A549 (cell line): ENCODE measurements around the gene CPLX1. TPM values are rescaled to one million over a fixed set of nuclear protein-coding genes. Genes with fewer than 3 reads are reported as not detected.

Experiments used
- ATAC-seq, 2 experiments: fragments of 200-7000 bp in 1 of 2; fragments of >200 bp in 1 of 2; cut with Nextera tagmentation in 1 of 2; cut with Tn5 transposase in 1 of 2; 3 replicates each; pipeline versions ENCODE4 v1.8.0 to v1.9.1; 2018 to 2020; ENCODE audit warnings: mild to moderate bottlenecking in 1 of 2, moderate library complexity in 1 of 2
- CTCF ChIA-PET: fragments of 300-600 bp; sonication (Branson Sonifier 250); formaldehyde crosslinking; extraction: SDS; loops from one replicate; lab custom pipeline; 2021; ENCODE audit warnings: antibody characterized with exemption, inconsistent platforms; lab: Yijun Ruan, JAX
- POLR2A ChIA-PET: fragments of 350-600 bp; formaldehyde crosslinking; extraction: SDS; loops from one replicate; lab custom pipeline; 2021; ENCODE audit warnings: antibody characterized with exemption, inconsistent platforms; lab: Yijun Ruan, JAX
- DNase-seq, 2 experiments: peaks; one replicate each; pipeline versions ENCODE4 v3.0.0 to v3.0.0-alpha.2; 2011 to 2016; ENCODE audit warnings: low read depth in 1 of 2, low spot score in 1 of 2
- FAIRE-seq: peaks from 2 replicates; lab custom pipeline; 2011; peaks lifted over from hg19 to GRCh38; lab: Jason Lieb, UNC
- H3K27ac ChIP-seq, 2 experiments: fragments of >200 bp; sonication (Bioruptor Twin); formaldehyde crosslinking; 3 replicates each; pipeline ENCODE4 v1.5.1; 2016 to 2017
- H3K4me1 ChIP-seq: fragments of >200 bp; sonication (Bioruptor Twin); formaldehyde crosslinking; 3 replicates; pipeline ENCODE4 v1.6.1; 2016
- H3K4me2 ChIP-seq: fragments of >200 bp; sonication (Bioruptor Twin); formaldehyde crosslinking; 3 replicates; pipeline ENCODE4 v1.6.1; 2016
- H3K4me3 ChIP-seq: fragments of >200 bp; sonication (Bioruptor Twin); formaldehyde crosslinking; 3 replicates; pipeline ENCODE4 v1.5.1; 2016
- H3K9me3 ChIP-seq: fragments of >200 bp; sonication (Bioruptor Twin); formaldehyde crosslinking; 3 replicates; pipeline ENCODE4 v1.6.1; 2016
- CBX8 ChIP-seq: fragments of 200-600 bp; sonication (generic); IDR thresholded peaks from 2 replicates; pipeline ENCODE4 v1.6.1; 2016
- CHD4 ChIP-seq: fragments of 200-600 bp; sonication (generic); IDR thresholded peaks from 2 replicates; pipeline ENCODE4 v1.6.1; 2016; ENCODE audit warnings: antibody characterized with exemption, mild to moderate bottlenecking, borderline replicate concordance
- EHMT2 ChIP-seq: fragments of 200-600 bp; sonication (generic); IDR thresholded peaks from 2 replicates; pipeline ENCODE4 v1.6.1; 2016; ENCODE audit warnings: antibody characterized with exemption, low read depth, mild to moderate bottlenecking, moderate library complexity
- EP300 ChIP-seq, 2 experiments: fragments of >200 bp; sonication (Bioruptor Twin); formaldehyde crosslinking; IDR thresholded peaks; 2 replicates in 1 of 2; 3 replicates in 1 of 2; pipeline ENCODE4 v1.6.1; 2016 to 2017
- FOSL2 ChIP-seq, 2 experiments: fragments of 450-650 bp in 1 of 2; fragments of >200 bp in 1 of 2; sonication (Bioruptor Twin) in 1 of 2; formaldehyde crosslinking; IDR thresholded peaks; 2 replicates each; pipeline versions ENCODE4 v1.5.0 to v1.6.1; 2016 to 2020; ENCODE audit warnings: mild to moderate bottlenecking in 1 of 2, moderate library complexity in 1 of 2
- FOXS1 ChIP-seq: fragments of 250-450 bp; sonication (Bioruptor Pico); IDR thresholded peaks from 2 replicates; pipeline ENCODE4 v1.5.0; 2020; ENCODE audit warnings: mild to moderate bottlenecking, moderate library complexity
- HEYL ChIP-seq: fragments of 250-450 bp; sonication (Bioruptor Pico); IDR thresholded peaks from 2 replicates; pipeline ENCODE4 v1.8.0; 2021; ENCODE audit warnings: mild to moderate bottlenecking, moderate library complexity
- HOXA7 ChIP-seq: fragments of 250-450 bp; sonication (Bioruptor Pico); IDR thresholded peaks from 2 replicates; pipeline ENCODE4 v1.5.0; 2020; ENCODE audit warnings: mild to moderate bottlenecking, moderate library complexity
- HOXB13 ChIP-seq: fragments of 250-450 bp; sonication (Bioruptor Pico); IDR thresholded peaks from 2 replicates; pipeline ENCODE4 v1.5.0; 2020; ENCODE audit warnings: low read depth, mild to moderate bottlenecking, moderate library complexity
- MYC ChIP-seq: IDR thresholded peaks from 2 replicates; pipeline ENCODE4 v1.6.1; 2012; ENCODE audit warnings: mild to moderate bottlenecking, inconsistent platforms, low read length, improper control_type of control experiment, borderline replicate concordance
- PHF8 ChIP-seq: fragments of 200-600 bp; sonication (generic); IDR thresholded peaks from 2 replicates; pipeline ENCODE4 v1.6.1; 2016; ENCODE audit warnings: low read depth, mild to moderate bottlenecking, antibody characterized with exemption, moderate library complexity, borderline replicate concordance
- POLR2AphosphoS2 ChIP-seq: conservative IDR thresholded peaks from 2 replicates; pipeline ENCODE4 v1.6.1; 2012; ENCODE audit warnings: low read length, improper control_type of control experiment, inconsistent platforms
- RARB ChIP-seq: fragments of 250-450 bp; sonication (Bioruptor Pico); IDR thresholded peaks from 2 replicates; pipeline ENCODE4 v1.8.0; 2021; ENCODE audit warnings: mild to moderate bottlenecking, moderate library complexity
- RCOR1 ChIP-seq: fragments of 150-350 bp; IDR thresholded peaks from 2 replicates; pipeline ENCODE4 v1.6.1; 2014; ENCODE audit warnings: antibody characterized with exemption, low read length, low read depth
- RNF2 ChIP-seq: fragments of 200-600 bp; sonication (generic); IDR thresholded peaks from 2 replicates; pipeline ENCODE4 v1.6.1; 2016; ENCODE audit warnings: low read depth, mild to moderate bottlenecking, antibody characterized with exemption, moderate library complexity, borderline replicate concordance
- TFCP2L1 ChIP-seq: fragments of 250-450 bp; sonication (Bioruptor Pico); IDR thresholded peaks from 2 replicates; pipeline ENCODE4 v1.5.0; 2021; ENCODE audit warnings: mild to moderate bottlenecking
- TP53 ChIP-seq: fragments of 250-450 bp; sonication (Bioruptor Pico); IDR thresholded peaks from 2 replicates; pipeline ENCODE4 v1.5.0; 2021; ENCODE audit warnings: mild to moderate bottlenecking, moderate library complexity
- USF2 ChIP-seq: fragments of 450-650 bp; IDR thresholded peaks from 2 replicates; pipeline ENCODE4 v1.6.1; 2014; ENCODE audit warnings: antibody characterized with exemption
- ZNF302 ChIP-seq: fragments of 250-450 bp; sonication (Bioruptor Pico); IDR thresholded peaks from 2 replicates; pipeline ENCODE4 v1.9.0; 2021; ENCODE audit warnings: inconsistent platforms, mild to moderate bottlenecking, moderate library complexity
- ZSCAN20 ChIP-seq: fragments of 250-450 bp; sonication (Bioruptor Pico); IDR thresholded peaks from 2 replicates; pipeline ENCODE4 v1.8.0; 2022; ENCODE audit warnings: mild to moderate bottlenecking, moderate library complexity
- WGBS: methylation state at CpG from one replicate; pipeline ENCODE4 v1.1.6; 2017; ENCODE audit errors: missing lambda C conversion rate; 5-methylcytosine and 5-hydroxymethylcytosine counted together
- polyA plus RNA-seq, 4 experiments: library from polyadenylated mRNA; depleted of rRNA in 3 of 4; stranded (reverse); fragments of >200 nt; fragmentation: RNase III in 1 of 4; extraction: RNeasy Plus Mini Kit Qiagen cat#74134 plus additional on column Dnase treatment in 1 of 4; gene quantifications; 2 replicates in 3 of 4; 3 replicates in 1 of 4; pipeline ENCODE4 v1.2.3, GENCODE V29; 2011 to 2017
- TF ChIP-seq, protein P1 (sequence below): fragments of >200 bp; sonication (Bioruptor Twin); formaldehyde crosslinking; IDR thresholded peaks from 2 replicates; pipeline ENCODE4 v1.6.1; 2016

Gene CPLX1
- polyA plus RNA-seq, 2 of the 4 experiments (the other 2 are of a cell fraction) = 0.19 to 0.57 TPM

GRCh38 chr4:857461-857860, 31.5 kb upstream of the CPLX1 start:
- no peaks in the 10 kb centered on the region for H3K9me3 ChIP-seq
- ATAC-seq = no peak
- CTCF ChIA-PET = interaction anchor here (0.6 to 1.1 kb wide), 3 partner anchors 9 to 106 kb away, joined by 3 to 4 read pairs (median 3); no protein-coding TSS in a partner anchor
- H3K4me2 ChIP-seq = no peak overlapping the region
- no peak for FAIRE-seq
- TF ChIP-seq HOXB13 (CRISPR knock-in tag) = no peak
- TF ChIP-seq USF2 = no peak
- H3K27ac ChIP-seq = no peak overlapping the region
- POLR2A ChIA-PET = no interaction called here
- no peaks in the 10 kb centered on the region for H3K4me1 ChIP-seq
- WGBS = 90% methylated on average over 11 of the region's 11 CpGs
- H3K4me3 ChIP-seq = no peak overlapping the region
- DNase-seq = no peak

- Histone ChIP-seq H3K4me3 (no peak overlapping the region), H3K4me2 (no peak overlapping the region), H3K27ac (no peak overlapping the region), H3K4me1 (no peaks in the 10 kb centered on the region), H3K9me3 (no peaks in the 10 kb centered on the region)
- CTCF ChIA-PET = interaction anchor here (0.7 kb wide), 1 partner anchor 15 kb away, joined by 5 read pairs; no protein-coding TSS in a partner anchor
- DNase-seq (no peak), FAIRE-seq (no peak), ATAC-seq (no peak)
- 92% methylated on average over 3 of the region's 3 CpGs for WGBS
- TF ChIP-seq FOXS1 (CRISPR knock-in tag) (no peak), PHF8 (no peak)
- POLR2A ChIA-PET = no interaction called here
These were observed 30.4 kb upstream of the CPLX1 start for GRCh38 chr4:856225-856901.

DNA sequence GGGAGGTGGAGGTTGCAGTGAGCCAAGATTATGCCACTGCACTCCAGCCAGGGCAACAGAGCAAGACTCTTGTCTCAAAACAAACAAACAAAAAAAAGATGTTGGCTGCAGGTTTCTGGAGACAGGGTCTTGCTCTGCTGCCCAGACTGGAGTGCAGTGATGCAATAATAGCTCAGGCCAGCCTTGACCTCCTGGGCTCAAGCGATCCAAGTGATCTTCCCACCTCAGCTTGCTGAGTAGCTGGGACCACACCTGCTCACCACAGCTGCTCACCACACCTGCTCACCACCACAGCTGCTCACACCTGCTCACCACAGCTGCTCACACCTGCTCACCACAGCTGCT, 29.9 kb upstream of the CPLX1 start:
- ATAC-seq = no peak
- H3K4me2 ChIP-seq = no peak overlapping the region
- H3K27ac ChIP-seq = no peak overlapping the region
- 30% methylated on average over 1 of the region's 1 CpG for WGBS
- CTCF ChIA-PET = no interaction called here
- no peaks in the 10 kb centered on the region for H3K9me3 ChIP-seq
- no peak for DNase-seq
- no peak for TF ChIP-seq FOSL2 (IDR thresholded peaks at IDR 0.05)
- TF ChIP-seq FOSL2 (CRISPR knock-in tag; IDR thresholded peaks at IDR 0.05) = no peak
- no peak overlapping the region for H3K4me3 ChIP-seq
- FAIRE-seq = no peak
- no peaks in the 10 kb centered on the region for H3K4me1 ChIP-seq
- POLR2A ChIA-PET = no interaction called here

GRCh38 chr4:854356-854755, 28.4 kb upstream of the CPLX1 start:
- H3K4me3 ChIP-seq = no peak overlapping the region

DNA sequence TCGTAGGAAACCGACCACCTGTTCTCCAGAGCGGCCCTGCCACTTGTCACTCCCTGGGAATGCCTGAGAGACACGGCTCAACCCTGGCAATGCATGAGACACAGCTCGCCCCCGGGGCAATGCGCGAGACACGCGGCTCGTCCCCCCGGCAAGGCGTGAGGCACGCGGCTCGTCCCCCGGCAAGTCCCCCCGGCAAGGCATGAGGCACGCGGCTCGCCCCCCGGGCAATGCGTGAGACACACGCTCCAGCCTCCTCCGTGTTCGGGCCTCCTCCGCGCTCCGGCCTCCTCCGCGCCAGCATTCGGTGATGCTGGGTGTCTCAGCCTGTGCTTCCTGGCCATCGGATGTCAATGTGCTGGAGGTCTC, 27.5 kb upstream of the CPLX1 start:
- Histone ChIP-seq H3K4me2 (no peak overlapping the region), H3K9me3 (no peaks in the 10 kb centered on the region), H3K4me1 (no peaks in the 10 kb centered on the region), H3K27ac (no peak overlapping the region), H3K4me3 (no peak overlapping the region)
- ChIA-PET POLR2A (no interaction called here), CTCF (interaction anchor here (0.7 to 0.8 kb wide), 2 partner anchors 31 to 37 kb away, joined by 3 read pairs; no protein-coding TSS in a partner anchor)
- TF ChIP-seq EHMT2 (no peak), FOXS1 (CRISPR knock-in tag) (no peak), TFCP2L1 (CRISPR knock-in tag) (no peak), MYC (no peak), PHF8 (no peak), HEYL (CRISPR knock-in tag) (no peak), POLR2AphosphoS2 (no peak), RARB (CRISPR knock-in tag) (no peak), ZSCAN20 (CRISPR knock-in tag) (no peak), HOXA7 (no peak), RNF2 (no peak)
- FAIRE-seq (no peak), ATAC-seq (no peak), DNase-seq (no peak)
- WGBS = 95% methylated on average over 20 of the region's 33 CpGs

More at GRCh38 chr4:854356-854755, 28.4 kb upstream of the CPLX1 start:
- TF ChIP-seq, protein P1, sequence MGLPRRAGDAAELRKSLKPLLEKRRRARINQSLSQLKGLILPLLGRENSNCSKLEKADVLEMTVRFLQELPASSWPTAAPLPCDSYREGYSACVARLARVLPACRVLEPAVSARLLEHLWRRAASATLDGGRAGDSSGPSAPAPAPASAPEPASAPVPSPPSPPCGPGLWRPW = no peak
- no peak for TF ChIP-seq RCOR1
- TF ChIP-seq EP300 (IDR thresholded peaks at IDR 0.05) = no peak
- no peak for TF ChIP-seq USF2
- TF ChIP-seq POLR2AphosphoS2 = no peak
- TF ChIP-seq ZNF302 (CRISPR knock-in tag) = no peak
- TF ChIP-seq MYC = no peak
- TF ChIP-seq FOSL2 (IDR thresholded peaks at IDR 0.05) = no peak
- no peak for TF ChIP-seq FOSL2 (CRISPR knock-in tag; IDR thresholded peaks at IDR 0.05)
- no peak for TF ChIP-seq CHD4
- TF ChIP-seq RNF2 = no peak
- no peak for TF ChIP-seq CBX8
- TF ChIP-seq TP53 = no peak
- TF ChIP-seq, all 56 proteins: peak for 0
- H3K4me2 ChIP-seq = no peak overlapping the region
- ChIA-PET CTCF (no interaction called here), POLR2A (no interaction called here)
- ATAC-seq (no peak), DNase-seq (no peak), FAIRE-seq (no peak)
- H3K27ac ChIP-seq = no peak overlapping the region
- 83% methylated on average over 10 of the region's 11 CpGs for WGBS
- no peaks in the 10 kb centered on the region for H3K4me1 ChIP-seq
- no peaks in the 10 kb centered on the region for H3K9me3 ChIP-seq
